GM23338 (cell line): ENCODE results near the gene DOK7. TPM values are rescaled to one million over a fixed set of nuclear protein-coding genes. Genes with fewer than 3 reads are reported as not detected.
A peak's percentile ranks its signal among the peaks of the same experiment; 100 is the strongest.

ENCODE experiments used
- ATAC-seq: fragments of 200-7000 bp; cut with Tn5 transposase; 3 replicates; pipeline ENCODE4 v1.9.1; 2020
- DNase-seq: peaks from one replicate; pipeline ENCODE4 v3.0.0-alpha.2; 2015; ENCODE audit warnings: low spot score
- H2AFZ ChIP-seq: fragments of 200-600 bp; sonication (generic); 2 replicates; pipeline ENCODE4 v1.8.0; 2016; ENCODE audit warnings: antibody characterized with exemption, mild to moderate bottlenecking, moderate library complexity
- H3F3A ChIP-seq: fragments of 200-600 bp; sonication (generic); replicated peaks from 2 replicates; pipeline ENCODE4 v1.8.0; 2017; ENCODE audit warnings: antibody characterized with exemption, mixed run types, low read depth
- H3K27ac ChIP-seq: fragments of 200-600 bp; sonication (generic); 2 replicates; pipeline ENCODE4 v1.6.1; 2016; ENCODE audit warnings: low read depth
- H3K27me3 ChIP-seq: fragments of 200-600 bp; sonication (generic); 2 replicates; pipeline ENCODE4 v1.8.0; 2016; ENCODE audit warnings: mild to moderate bottlenecking, mixed run types, moderate library complexity; ENCODE audit not compliant: insufficient read depth
- H3K36me3 ChIP-seq: fragments of 200-600 bp; sonication (generic); 2 replicates; pipeline ENCODE4 v1.8.0; 2016; ENCODE audit warnings: mild to moderate bottlenecking; ENCODE audit not compliant: insufficient read depth
- H3K4me1 ChIP-seq: fragments of 200-600 bp; sonication (generic); 2 replicates; pipeline ENCODE4 v1.8.0; 2016; ENCODE audit warnings: mild to moderate bottlenecking, moderate library complexity; ENCODE audit not compliant: insufficient read depth
- H3K4me2 ChIP-seq: fragments of 200-600 bp; sonication (generic); 2 replicates; pipeline ENCODE4 v1.7.1; 2017; ENCODE audit warnings: mixed run types
- H3K4me3 ChIP-seq: fragments of 200-600 bp; sonication (generic); 2 replicates; pipeline ENCODE4 v1.6.1; 2016; ENCODE audit warnings: mixed run types
- H3K79me2 ChIP-seq: fragments of 200-600 bp; sonication (generic); replicated peaks from 2 replicates; pipeline ENCODE4 v1.8.0; 2017; ENCODE audit warnings: mild to moderate bottlenecking; ENCODE audit not compliant: insufficient read depth
- H3K9me2 ChIP-seq: fragments of 200-600 bp; sonication (generic); 2 replicates; pipeline ENCODE4 v1.8.0; 2017; ENCODE audit not compliant: insufficient read depth
- H4K20me1 ChIP-seq: fragments of 200-600 bp; sonication (generic); replicated peaks from 2 replicates; pipeline ENCODE4 v1.8.0; 2017; ENCODE audit warnings: mild to moderate bottlenecking; ENCODE audit not compliant: insufficient read depth
- H3K27ac Mint-ChIP-seq: 2 replicates; pipeline ENCODE4 v1.8.0; 2020; ENCODE audit warnings: inconsistent platforms, mild to moderate bottlenecking, moderate library complexity, mixed read lengths
- H3K27me3 Mint-ChIP-seq: 3 replicates; pipeline ENCODE4 v1.8.0; 2022; ENCODE audit warnings: low read depth, mild to moderate bottlenecking, moderate library complexity, mixed read lengths, inconsistent platforms; ENCODE audit not compliant: insufficient read depth, poor library complexity
- H3K36me3 Mint-ChIP-seq: 3 replicates; pipeline ENCODE4 v1.8.0; 2021; ENCODE audit warnings: low read depth, mild to moderate bottlenecking, inconsistent platforms, moderate library complexity, mixed read lengths
- H3K4me1 Mint-ChIP-seq: 3 replicates; pipeline ENCODE4 v1.8.0; 2020; ENCODE audit warnings: mild to moderate bottlenecking, inconsistent platforms, mixed read lengths
- H3K4me3 Mint-ChIP-seq: 3 replicates; pipeline ENCODE4 v1.8.0; 2021; ENCODE audit warnings: moderate library complexity, mild to moderate bottlenecking, inconsistent platforms, mixed read lengths
- H3K9me3 Mint-ChIP-seq: 3 replicates; pipeline ENCODE4 v1.8.0; 2020; ENCODE audit warnings: moderate library complexity, mild to moderate bottlenecking, inconsistent platforms, mixed read lengths
- CREB1 ChIP-seq: fragments of 250-450 bp; sonication (Bioruptor Pico); IDR thresholded peaks from 2 replicates; pipeline ENCODE4 v1.5.0; 2020; ENCODE audit warnings: low read depth, mild to moderate bottlenecking, moderate library complexity
- NANOG ChIP-seq: IDR thresholded peaks from 2 replicates; pipeline ENCODE4 v1.6.1; 2016; ENCODE audit warnings: antibody characterized with exemption, borderline replicate concordance
- STAT1 ChIP-seq: IDR thresholded peaks from one replicate; pipeline ENCODE4 v1.6.1; 2016; ENCODE audit warnings: antibody characterized with exemption; ENCODE audit not compliant: unreplicated experiment
- ZNF462 ChIP-seq: fragments of 250-450 bp; sonication (Bioruptor Pico); IDR thresholded peaks from 2 replicates; pipeline ENCODE4 v1.5.0; 2020; ENCODE audit warnings: mild to moderate bottlenecking, moderate library complexity
- polyA plus RNA-seq: library from polyadenylated mRNA; unstranded; fragments of >200 nt; fragmentation: Nextera tagmentation; extraction: Ambion mirVana; gene quantifications from 2 replicates; pipeline ENCODE4 v1.2.1, GENCODE V29; 2016
- total RNA-seq: library from RNA; depleted of rRNA; stranded (reverse); fragments of >200 nt; shearing (Covaris generic); gene quantifications from 2 replicates; pipeline ENCODE4 v1.2.3, GENCODE V29; 2014
- TF ChIP-seq, protein P1 (sequence below): IDR thresholded peaks from one replicate; pipeline ENCODE4 v1.6.1; 2018; ENCODE audit warnings: antibody characterized with exemption; ENCODE audit not compliant: unreplicated experiment
- TF ChIP-seq, protein P2 (sequence below): IDR thresholded peaks from 2 replicates; pipeline ENCODE4 v1.6.1; 2016; ENCODE audit warnings: antibody characterized with exemption

The DOK7 gene
- total and polyA plus RNA-seq, 2 experiments from 2014 or later, result 0.34 to 0.52 TPM

DNA sequence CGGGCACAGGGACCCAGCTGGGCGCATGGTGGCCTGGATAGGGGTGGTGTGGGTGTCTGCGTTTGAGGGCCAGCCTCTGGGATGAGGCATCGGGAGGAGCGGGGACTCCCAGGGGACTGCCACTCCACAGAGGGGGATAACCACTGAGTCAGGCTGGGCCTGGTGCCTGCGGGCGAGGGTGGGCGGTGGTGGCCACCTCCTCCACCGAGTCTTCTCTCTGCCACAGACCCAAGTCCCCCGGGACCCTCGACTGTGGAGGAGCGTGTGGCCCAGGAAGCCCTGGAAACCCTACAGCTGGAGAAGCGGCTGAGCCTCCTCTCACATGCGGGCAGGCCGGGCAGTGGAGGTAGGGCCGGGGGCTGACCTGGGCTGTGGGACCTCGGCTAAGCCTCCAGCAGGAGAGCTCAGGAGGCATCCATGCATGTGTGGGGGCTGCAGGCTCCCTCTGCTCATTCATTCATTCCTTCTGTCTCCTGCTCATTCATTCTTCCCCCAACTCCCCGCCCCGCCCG lies 26.4 kb downstream of the DOK7 start:
- H3K27me3 Mint-ChIP-seq, result peaks cover 81% of the 10 kb centered on the region
- TF ChIP-seq NANOG, result no peak
- no peak for TF ChIP-seq STAT1
- TF ChIP-seq, protein P1, sequence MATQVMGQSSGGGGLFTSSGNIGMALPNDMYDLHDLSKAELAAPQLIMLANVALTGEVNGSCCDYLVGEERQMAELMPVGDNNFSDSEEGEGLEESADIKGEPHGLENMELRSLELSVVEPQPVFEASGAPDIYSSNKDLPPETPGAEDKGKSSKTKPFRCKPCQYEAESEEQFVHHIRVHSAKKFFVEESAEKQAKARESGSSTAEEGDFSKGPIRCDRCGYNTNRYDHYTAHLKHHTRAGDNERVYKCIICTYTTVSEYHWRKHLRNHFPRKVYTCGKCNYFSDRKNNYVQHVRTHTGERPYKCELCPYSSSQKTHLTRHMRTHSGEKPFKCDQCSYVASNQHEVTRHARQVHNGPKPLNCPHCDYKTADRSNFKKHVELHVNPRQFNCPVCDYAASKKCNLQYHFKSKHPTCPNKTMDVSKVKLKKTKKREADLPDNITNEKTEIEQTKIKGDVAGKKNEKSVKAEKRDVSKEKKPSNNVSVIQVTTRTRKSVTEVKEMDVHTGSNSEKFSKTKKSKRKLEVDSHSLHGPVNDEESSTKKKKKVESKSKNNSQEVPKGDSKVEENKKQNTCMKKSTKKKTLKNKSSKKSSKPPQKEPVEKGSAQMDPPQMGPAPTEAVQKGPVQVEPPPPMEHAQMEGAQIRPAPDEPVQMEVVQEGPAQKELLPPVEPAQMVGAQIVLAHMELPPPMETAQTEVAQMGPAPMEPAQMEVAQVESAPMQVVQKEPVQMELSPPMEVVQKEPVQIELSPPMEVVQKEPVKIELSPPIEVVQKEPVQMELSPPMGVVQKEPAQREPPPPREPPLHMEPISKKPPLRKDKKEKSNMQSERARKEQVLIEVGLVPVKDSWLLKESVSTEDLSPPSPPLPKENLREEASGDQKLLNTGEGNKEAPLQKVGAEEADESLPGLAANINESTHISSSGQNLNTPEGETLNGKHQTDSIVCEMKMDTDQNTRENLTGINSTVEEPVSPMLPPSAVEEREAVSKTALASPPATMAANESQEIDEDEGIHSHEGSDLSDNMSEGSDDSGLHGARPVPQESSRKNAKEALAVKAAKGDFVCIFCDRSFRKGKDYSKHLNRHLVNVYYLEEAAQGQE, result no peak
- TF ChIP-seq ZNF462, result no peak
- no peak for TF ChIP-seq CREB1 (CRISPR knock-in tag)
- TF ChIP-seq, protein P2, sequence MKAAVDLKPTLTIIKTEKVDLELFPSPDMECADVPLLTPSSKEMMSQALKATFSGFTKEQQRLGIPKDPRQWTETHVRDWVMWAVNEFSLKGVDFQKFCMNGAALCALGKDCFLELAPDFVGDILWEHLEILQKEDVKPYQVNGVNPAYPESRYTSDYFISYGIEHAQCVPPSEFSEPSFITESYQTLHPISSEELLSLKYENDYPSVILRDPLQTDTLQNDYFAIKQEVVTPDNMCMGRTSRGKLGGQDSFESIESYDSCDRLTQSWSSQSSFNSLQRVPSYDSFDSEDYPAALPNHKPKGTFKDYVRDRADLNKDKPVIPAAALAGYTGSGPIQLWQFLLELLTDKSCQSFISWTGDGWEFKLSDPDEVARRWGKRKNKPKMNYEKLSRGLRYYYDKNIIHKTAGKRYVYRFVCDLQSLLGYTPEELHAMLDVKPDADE, result no peak
- H3K27me3 ChIP-seq, result peaks cover 100% of the 10 kb centered on the region

More for the DNA sequence above, 26.4 kb downstream of the DOK7 start:
- H3K79me2 ChIP-seq, result no peaks in the 10 kb centered on the region
- no peak overlapping the region for H2AFZ ChIP-seq
- H3K36me3 ChIP-seq, result no peaks in the 10 kb centered on the region
- no peaks in the 10 kb centered on the region for H3K9me2 ChIP-seq
- H3F3A ChIP-seq, result no peaks in the 10 kb centered on the region
- H3K27ac ChIP-seq, result no peak overlapping the region
- H3K4me1 Mint-ChIP-seq, result peaks cover 13% of the 10 kb centered on the region
- H3K9me3 Mint-ChIP-seq, result peaks cover 4% of the 10 kb centered on the region
- H3K4me3 ChIP-seq, result no peak overlapping the region
- DNase-seq (peak; percentile 45), ATAC-seq (peak; percentile 10)
- no peak overlapping the region for H3K4me3 Mint-ChIP-seq
- H3K27ac Mint-ChIP-seq, result no peak overlapping the region
- no peaks in the 10 kb centered on the region; the same call in 1 of the 2 replicates for H3K4me1 ChIP-seq
- no peak overlapping the region for H3K4me2 ChIP-seq
- no peaks in the 10 kb centered on the region for H3K36me3 Mint-ChIP-seq
- no peaks in the 10 kb centered on the region; the same call in 1 of the 2 replicates for H4K20me1 ChIP-seq
